Keratinocyte (primary cell): Measurements from ENCODE around the gene COL20A1. TPM values are rescaled to one million over a fixed set of nuclear protein-coding genes. Genes with fewer than 3 reads are reported as not detected.

Experiments
- DNase-seq: peaks from one replicate; pipeline ENCODE4 v3.0.0-alpha.2; 2011; ENCODE audit warnings: low read depth, missing footprints, low spot score
- FAIRE-seq: peaks from 2 replicates; lab custom pipeline; 2011; peaks lifted over from hg19 to GRCh38; lab: Jason Lieb, UNC
- H2AFZ ChIP-seq: 2 replicates; pipeline ENCODE4 v1.6.0; 2012; ENCODE audit warnings: low read length, control low read depth, inconsistent platforms; ENCODE audit not compliant: control insufficient read depth
- H3K27ac ChIP-seq: 2 replicates; pipeline ENCODE4 v1.5.1; 2011; ENCODE audit warnings: low read length; ENCODE audit not compliant: control insufficient read depth, insufficient read depth
- H3K27me3 ChIP-seq: 3 replicates; pipeline ENCODE4 v1.6.0; 2011; ENCODE audit warnings: low read length; ENCODE audit not compliant: control insufficient read depth, insufficient read depth; ENCODE audit errors: extremely low read depth
- H3K36me3 ChIP-seq, 2 experiments: 2 replicates in 1 of 2; 3 replicates in 1 of 2; pipeline ENCODE4 v1.5.1; 2011; ENCODE audit warnings: low read length in 2 of 2, mild to moderate bottlenecking in 1 of 2; ENCODE audit not compliant: control insufficient read depth in 2 of 2, insufficient read depth in 2 of 2; ENCODE audit errors: extremely low read depth in 1 of 2
- H3K4me1 ChIP-seq: 3 replicates; pipeline ENCODE4 v1.5.1; 2011; ENCODE audit warnings: low read length; ENCODE audit not compliant: control insufficient read depth, insufficient read depth; ENCODE audit errors: extremely low read depth
- H3K4me2 ChIP-seq: 3 replicates; pipeline ENCODE4 v1.6.0; 2011; ENCODE audit warnings: low read depth, low read length; ENCODE audit not compliant: control insufficient read depth, insufficient read depth; ENCODE audit errors: extremely low read depth
- H3K4me3 ChIP-seq, 3 experiments: fragments of 200-600 bp in 1 of 3; sonication (generic) in 1 of 3; 2 replicates in 2 of 3; 3 replicates in 1 of 3; pipeline ENCODE4 v1.5.1; 2011 to 2016; ENCODE audit warnings: low read length in 3 of 3, mild to moderate bottlenecking in 3 of 3, control low read depth in 2 of 3, inconsistent platforms in 1 of 3, low read depth in 1 of 3, mixed read lengths in 1 of 3, mixed run types in 1 of 3, moderate library complexity in 1 of 3; ENCODE audit not compliant: control insufficient read depth in 2 of 3, insufficient read depth in 2 of 3; ENCODE audit errors: extremely low read depth in 1 of 3
- H3K79me2 ChIP-seq: 2 replicates; pipeline ENCODE4 v1.6.0; 2012; ENCODE audit warnings: low read length; ENCODE audit not compliant: control insufficient read depth, insufficient read depth
- H3K9ac ChIP-seq: 3 replicates; pipeline ENCODE4 v1.6.0; 2011; ENCODE audit warnings: low read length; ENCODE audit not compliant: control insufficient read depth, insufficient read depth; ENCODE audit errors: extremely low read depth
- H3K9me1 ChIP-seq: 3 replicates; pipeline ENCODE4 v1.6.0; 2011; ENCODE audit warnings: low read length; ENCODE audit not compliant: control insufficient read depth, insufficient read depth; ENCODE audit errors: extremely low read depth
- H3K9me3 ChIP-seq: 2 replicates; pipeline ENCODE4 v1.5.1; 2012; ENCODE audit warnings: low read depth, low read length; ENCODE audit not compliant: control insufficient read depth
- H4K20me1 ChIP-seq: 3 replicates; pipeline ENCODE4 v1.6.0; 2011; ENCODE audit warnings: low read length; ENCODE audit not compliant: control insufficient read depth, insufficient read depth; ENCODE audit errors: extremely low read depth
- CTCF ChIP-seq, 3 experiments: IDR thresholded peaks in 1 of 3; conservative IDR thresholded peaks in 1 of 3; optimal IDR thresholded peaks in 1 of 3; 2 replicates in 2 of 3; 3 replicates in 1 of 3; pipeline versions ENCODE3 to v1.5.1; 2011; ENCODE audit warnings: low read length in 3 of 3, mild to moderate bottlenecking in 3 of 3, moderate library complexity in 2 of 3, control low read depth in 1 of 3, inconsistent platforms in 1 of 3; ENCODE audit not compliant: insufficient read depth in 2 of 3; ENCODE audit errors: extremely low read depth in 1 of 3
- EZH2 ChIP-seq: IDR thresholded peaks from one replicate; pipeline ENCODE4 v1.6.1; 2012; ENCODE audit warnings: inconsistent platforms, mild to moderate bottlenecking, low read length, moderate library complexity
- dilution Hi-C: fragments of 300-500 bp; cut with MboI; formaldehyde crosslinking; loops from one replicate; pipeline ENCODE4 v1.7.0; 2020; ENCODE audit warnings: low sequenced_read_pairs; ENCODE audit not compliant: extremely low pct_ligation_motif_present
- polyA plus RNA-seq, 5 experiments: library from polyadenylated mRNA; depleted of rRNA in 3 of 5; stranded (reverse) in 3 of 5; stranded (forward) in 1 of 5; unstranded in 1 of 5; fragments of >200 nt; gene quantifications; 1 replicate in 1 of 5; 2 replicates in 3 of 5; 3 replicates in 1 of 5; pipeline versions ENCODE4 v1.2.1 to v1.2.3, GENCODE V29; 2011 to 2012; ENCODE audit warnings: missing spikeins in 2 of 5, low read depth in 1 of 5, low replicate concordance in 1 of 5

COL20A1 gene
- polyA plus RNA-seq, 1 donor (not counting 4 experiments of a cell fraction or from before 2014, with no cell fraction given), result not detected

GRCh38 chr20:63264519-63264918 lies 28.5 kb upstream of the COL20A1 start:
- dilution Hi-C loops, result no loop called here
- Histone ChIP-seq H3K36me3 (no peaks in the 10 kb centered on the region), H3K9me1 (no peaks in the 10 kb centered on the region), H3K27me3 (peaks cover 21% of the 10 kb centered on the region), H3K4me2 (no peak overlapping the region), H2AFZ (no peak overlapping the region), H3K79me2 (no peaks in the 10 kb centered on the region), H3K9me3 (no peaks in the 10 kb centered on the region), H3K4me1 (peaks cover 11% of the 10 kb centered on the region), H3K9ac (no peak overlapping the region), H4K20me1 (no peaks in the 10 kb centered on the region), H3K27ac (no peak overlapping the region), H3K4me3 (no peak overlapping the region)
- FAIRE-seq (no peak), DNase-seq (no peak)
- TF ChIP-seq EZH2 (no peak), CTCF (optimal IDR thresholded peaks at IDR 0.05 in 1 of 3, IDR thresholded peaks at IDR 0.05 in 1 of 3, conservative IDR thresholded peaks at IDR 0.05 in 1 of 3; ENCODE audit: extremely low read depth in 1 of 3, insufficient read depth in 2 of 3, low read length in 3 of 3) (no peak)

- dilution Hi-C loops, result no loop called here
- H3K27ac ChIP-seq, result no peak overlapping the region
- FAIRE-seq, result no peak
- H2AFZ ChIP-seq, result no peak overlapping the region
- no peak overlapping the region for H3K4me2 ChIP-seq
- H3K4me1 ChIP-seq, result peaks cover 11% of the 10 kb centered on the region
- no peak overlapping the region for H3K4me3 ChIP-seq
- H3K36me3 ChIP-seq, result no peaks in the 10 kb centered on the region
- peaks cover 21% of the 10 kb centered on the region for H3K27me3 ChIP-seq
- no peaks in the 10 kb centered on the region for H3K9me3 ChIP-seq
- no peak for DNase-seq
- TF ChIP-seq EZH2 (no peak), CTCF (optimal IDR thresholded peaks at IDR 0.05 in 1 of 3, IDR thresholded peaks at IDR 0.05 in 1 of 3, conservative IDR thresholded peaks at IDR 0.05 in 1 of 3; ENCODE audit: extremely low read depth in 1 of 3, insufficient read depth in 2 of 3, low read length in 3 of 3) (no peak)
- H3K9me1 ChIP-seq, result no peaks in the 10 kb centered on the region
- no peak overlapping the region for H3K9ac ChIP-seq
- no peaks in the 10 kb centered on the region for H3K79me2 ChIP-seq
- H4K20me1 ChIP-seq, result no peaks in the 10 kb centered on the region
These were observed 27.0 kb upstream of the COL20A1 start for GRCh38 chr20:63265891-63266515.
